HEK293 (cell line): Measurements from ENCODE around the gene STOX1.

ENCODE experiments used
- GLIS2 ChIP-seq: fragments of 450-650 bp; formaldehyde crosslinking; IDR thresholded peaks from 2 replicates; pipeline ENCODE4 v1.5.1; 2016; ENCODE audit warnings: missing biosample characterization, missing genetic modification characterization
- KLF10 ChIP-seq: fragments of 450-650 bp; IDR thresholded peaks from 2 replicates; pipeline ENCODE4 v1.5.1; 2018; ENCODE audit warnings: missing biosample characterization, mild to moderate bottlenecking, missing genetic modification characterization
- KLF8 ChIP-seq: fragments of 450-650 bp; formaldehyde crosslinking; IDR thresholded peaks from 2 replicates; pipeline ENCODE4 v1.5.1; 2016; ENCODE audit warnings: missing biosample characterization, missing genetic modification characterization
- REST ChIP-seq: fragments of 450-650 bp; formaldehyde crosslinking; IDR thresholded peaks from 2 replicates; pipeline ENCODE4 v1.5.1; 2016; ENCODE audit warnings: missing biosample characterization, missing genetic modification characterization
- SP2 ChIP-seq: fragments of 450-650 bp; formaldehyde crosslinking; IDR thresholded peaks from 2 replicates; pipeline ENCODE4 v1.5.1; 2016; ENCODE audit warnings: missing biosample characterization, missing genetic modification characterization
- TCF7L2 ChIP-seq: IDR thresholded peaks from 2 replicates; pipeline ENCODE4 v1.6.1; 2011; ENCODE audit warnings: low read depth, mild to moderate bottlenecking, inconsistent platforms, low read length, moderate library complexity, borderline replicate concordance
- ZBTB8A ChIP-seq: fragments of 450-650 bp; formaldehyde crosslinking; IDR thresholded peaks from 2 replicates; pipeline ENCODE4 v1.5.1; 2016; ENCODE audit warnings: missing biosample characterization, missing genetic modification characterization
- ZEB2 ChIP-seq: fragments of 450-650 bp; formaldehyde crosslinking; IDR thresholded peaks from 2 replicates; pipeline ENCODE4 v1.5.1; 2016; ENCODE audit warnings: missing biosample characterization, missing genetic modification characterization
- ZNF16 ChIP-seq: fragments of 450-650 bp; formaldehyde crosslinking; IDR thresholded peaks from 2 replicates; pipeline ENCODE4 v1.5.1; 2016; ENCODE audit warnings: low read depth, missing biosample characterization, missing genetic modification characterization
- ZNF24 ChIP-seq: fragments of 450-650 bp; formaldehyde crosslinking; IDR thresholded peaks from 2 replicates; pipeline ENCODE4 v1.5.1; 2016; ENCODE audit warnings: missing biosample characterization, missing genetic modification characterization
- ZNF335 ChIP-seq: fragments of 450-650 bp; formaldehyde crosslinking; conservative IDR thresholded peaks from 2 replicates; pipeline ENCODE4 v1.5.1; 2016; ENCODE audit warnings: missing biosample characterization, missing genetic modification characterization
- ZNF350 ChIP-seq: fragments of 450-650 bp; formaldehyde crosslinking; IDR thresholded peaks from 2 replicates; pipeline ENCODE4 v1.5.0; 2017; ENCODE audit warnings: missing biosample characterization, mild to moderate bottlenecking, missing genetic modification characterization
- ZNF501 ChIP-seq: fragments of 450-650 bp; formaldehyde crosslinking; IDR thresholded peaks from 2 replicates; pipeline ENCODE4 v1.5.1; 2016; ENCODE audit warnings: missing biosample characterization, missing genetic modification characterization
- ZNF518A ChIP-seq: fragments of 450-650 bp; formaldehyde crosslinking; conservative IDR thresholded peaks from 2 replicates; pipeline ENCODE4 v1.5.1; 2016; ENCODE audit warnings: low read depth, missing biosample characterization, missing genetic modification characterization
- ZNF521 ChIP-seq: fragments of 450-650 bp; formaldehyde crosslinking; IDR thresholded peaks from 2 replicates; pipeline ENCODE4 v1.5.1; 2017; ENCODE audit warnings: missing biosample characterization, mild to moderate bottlenecking, missing genetic modification characterization
- ZNF548 ChIP-seq: fragments of 450-650 bp; formaldehyde crosslinking; IDR thresholded peaks from 2 replicates; pipeline ENCODE4 v1.5.1; 2016; ENCODE audit warnings: missing biosample characterization, missing genetic modification characterization
- ZNF664 ChIP-seq: fragments of 450-650 bp; formaldehyde crosslinking; IDR thresholded peaks from 2 replicates; pipeline ENCODE4 v1.5.1; 2016; ENCODE audit warnings: missing biosample characterization, missing genetic modification characterization
- ZNF670 ChIP-seq: fragments of 450-650 bp; formaldehyde crosslinking; IDR thresholded peaks from 2 replicates; pipeline ENCODE4 v1.5.1; 2016; ENCODE audit warnings: missing biosample characterization, missing genetic modification characterization, low read depth
- ZNF701 ChIP-seq: fragments of 450-650 bp; formaldehyde crosslinking; IDR thresholded peaks from 2 replicates; pipeline ENCODE4 v1.5.1; 2016; ENCODE audit warnings: missing biosample characterization, missing genetic modification characterization
- ZNF776 ChIP-seq: fragments of 450-650 bp; formaldehyde crosslinking; IDR thresholded peaks from 2 replicates; pipeline ENCODE4 v1.5.0; 2017; ENCODE audit warnings: missing biosample characterization, missing genetic modification characterization, borderline replicate concordance
- TF ChIP-seq, protein P1 (sequence below): fragments of 450-650 bp; formaldehyde crosslinking; IDR thresholded peaks from 2 replicates; pipeline ENCODE4 v1.5.1; 2016; ENCODE audit warnings: missing biosample characterization, missing genetic modification characterization

The STOX1 gene

GRCh38 chr10:68901105-68901927, 74.0 kb downstream of the STOX1 start, which contains the start of gene DDX50 (continued):
- TF ChIP-seq ZNF335 (tag by site-specific recombination) (peak; percentile 99), ZNF350 (tag by site-specific recombination) (no peak), SP2 (tag by site-specific recombination) (peak; percentile 85), ZNF501 (tag by site-specific recombination) (peak; percentile 64), ZNF670 (tag by site-specific recombination) (no peak), KLF8 (peak; percentile 68), ZEB2 (tag by site-specific recombination) (peak; percentile 83; the same call in 1 of the 2 replicates), ZNF16 (tag by site-specific recombination) (no peak), TCF7L2 (no peak), GLIS2 (peak; percentile 31), ZNF701 (tag by site-specific recombination) (no peak), ZNF548 (tag by site-specific recombination) (no peak), ZNF518A (tag by site-specific recombination) (peak; percentile 43), REST (tag by site-specific recombination) (peak; percentile 54; the same call in 1 of the 2 replicates), ZNF24 (tag by site-specific recombination) (peak; percentile 17; the same call in 1 of the 2 replicates), KLF10 (peak; percentile 48; the same call in 1 of the 2 replicates), ZNF664 (tag by site-specific recombination) (0 out of 2 replicates have a peak, but pooled peaks have one; percentile 14), ZBTB8A (peak; percentile 99), ZNF521 (tag by site-specific recombination) (no peak), ZNF776 (tag by site-specific recombination) (no peak)
- TF ChIP-seq, protein P1, sequence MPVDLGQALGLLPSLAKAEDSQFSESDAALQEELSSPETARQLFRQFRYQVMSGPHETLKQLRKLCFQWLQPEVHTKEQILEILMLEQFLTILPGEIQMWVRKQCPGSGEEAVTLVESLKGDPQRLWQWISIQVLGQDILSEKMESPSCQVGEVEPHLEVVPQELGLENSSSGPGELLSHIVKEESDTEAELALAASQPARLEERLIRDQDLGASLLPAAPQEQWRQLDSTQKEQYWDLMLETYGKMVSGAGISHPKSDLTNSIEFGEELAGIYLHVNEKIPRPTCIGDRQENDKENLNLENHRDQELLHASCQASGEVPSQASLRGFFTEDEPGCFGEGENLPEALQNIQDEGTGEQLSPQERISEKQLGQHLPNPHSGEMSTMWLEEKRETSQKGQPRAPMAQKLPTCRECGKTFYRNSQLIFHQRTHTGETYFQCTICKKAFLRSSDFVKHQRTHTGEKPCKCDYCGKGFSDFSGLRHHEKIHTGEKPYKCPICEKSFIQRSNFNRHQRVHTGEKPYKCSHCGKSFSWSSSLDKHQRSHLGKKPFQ (tag by site-specific recombination) = 0 out of 2 replicates have a peak, but pooled peaks have one; percentile 12
